IMR-90 (cell line): ENCODE measurements around the gene STEAP3. TPM values are rescaled to one million over a fixed set of nuclear protein-coding genes. Genes with fewer than 3 reads are reported as not detected.
A peak's percentile ranks its signal among the peaks of the same experiment; 100 is the strongest.

Experiments used
- ATAC-seq: fragments of 200-7000 bp; cut with Tn5 transposase; 2 replicates; pipeline ENCODE4 v1.9.1; 2020; ENCODE audit warnings: low read depth, mild to moderate bottlenecking, moderate library complexity
- BruUV-seq: library from RNA; stranded (reverse); fragments of 400-500 nt; replicated peaks from 2 replicates; lab custom pipeline; 2021; lab: Mats Ljungman, UMichigan
- CTCF ChIA-PET: fragments of 300-600 bp; formaldehyde crosslinking; extraction: SDS; loops from one replicate; lab custom pipeline; 2021; ENCODE audit warnings: antibody characterized with exemption; lab: Yijun Ruan, JAX
- POLR2A ChIA-PET: fragments of 300-600 bp; sonication (Branson Sonifier 250); formaldehyde crosslinking; loops from one replicate; lab custom pipeline; 2022; ENCODE audit warnings: antibody characterized with exemption; ENCODE audit not compliant: unreplicated experiment; lab: Charles Lee
- DNase-seq: peaks from one replicate; pipeline ENCODE4 v3.0.0; 2013
- H2AFZ ChIP-seq: replicated peaks from 2 replicates; pipeline ENCODE3; 2013; ENCODE audit warnings: low read length, mild to moderate bottlenecking; ENCODE audit not compliant: poor library complexity
- H2AK5ac ChIP-seq: 2 replicates; pipeline ENCODE4 v1.6.1; 2013; ENCODE audit warnings: low read depth, low read length, inconsistent platforms
- H2AK9ac ChIP-seq: replicated peaks from 2 replicates; pipeline ENCODE3; 2013; ENCODE audit warnings: mild to moderate bottlenecking, low read depth, low read length, moderate library complexity; ENCODE audit not compliant: poor library complexity
- H2BK120ac ChIP-seq: 2 replicates; pipeline ENCODE4 v1.6.1; 2013; ENCODE audit warnings: low read depth, low read length, inconsistent platforms
- H2BK15ac ChIP-seq: 3 replicates; pipeline ENCODE4 v1.6.1; 2013; ENCODE audit warnings: low read depth, low read length, inconsistent platforms
- H2BK20ac ChIP-seq: 2 replicates; pipeline ENCODE4 v1.6.1; 2013; ENCODE audit warnings: low read depth, mild to moderate bottlenecking, inconsistent platforms, low read length, moderate library complexity
- H2BK5ac ChIP-seq: 2 replicates; pipeline ENCODE4 v1.6.1; 2013; ENCODE audit warnings: mild to moderate bottlenecking, low read depth, low read length, inconsistent platforms; ENCODE audit not compliant: poor library complexity, severe bottlenecking
- H3K14ac ChIP-seq: replicated peaks from 2 replicates; pipeline ENCODE4 v1.6.1; 2013; ENCODE audit warnings: low read depth, low read length, inconsistent platforms
- H3K18ac ChIP-seq: 2 replicates; pipeline ENCODE4 v1.6.1; 2013; ENCODE audit warnings: low read depth, low read length, control low read depth
- H3K23ac ChIP-seq: 2 replicates; pipeline ENCODE4 v1.6.1; 2013; ENCODE audit warnings: low read depth, low read length, inconsistent platforms
- H3K27ac ChIP-seq: 2 replicates; pipeline ENCODE4 v1.5.1; 2013; ENCODE audit warnings: mild to moderate bottlenecking, control low read depth, low read length; ENCODE audit not compliant: insufficient read depth
- H3K27me3 ChIP-seq: 2 replicates; pipeline ENCODE4 v1.6.1; 2013; ENCODE audit warnings: low read length; ENCODE audit not compliant: control insufficient read depth, insufficient read depth
- H3K36me3 ChIP-seq: 2 replicates; pipeline ENCODE4 v1.6.1; 2013; ENCODE audit warnings: low read length, mixed read lengths; ENCODE audit not compliant: control insufficient read depth, insufficient read depth
- H3K4ac ChIP-seq: 2 replicates; pipeline ENCODE4 v1.6.1; 2013; ENCODE audit warnings: low read depth, low read length, inconsistent platforms
- H3K4me1 ChIP-seq: 2 replicates; pipeline ENCODE4 v1.6.1; 2013; ENCODE audit warnings: low read length, mixed read lengths; ENCODE audit not compliant: control insufficient read depth, insufficient read depth
- H3K4me2 ChIP-seq: 2 replicates; pipeline ENCODE4 v1.6.1; 2013; ENCODE audit warnings: low read depth, mild to moderate bottlenecking, control low read depth, low read length, moderate library complexity
- H3K4me3 ChIP-seq: 2 replicates; pipeline ENCODE4 v1.5.1; 2013; ENCODE audit warnings: low read depth, mild to moderate bottlenecking, control low read depth, low read length, moderate library complexity; ENCODE audit not compliant: insufficient read depth
- H3K56ac ChIP-seq: 2 replicates; pipeline ENCODE4 v1.6.1; 2013; ENCODE audit warnings: low read length, inconsistent platforms; ENCODE audit not compliant: insufficient read depth; ENCODE audit errors: extremely low read depth
- H3K79me1 ChIP-seq, 2 experiments: 2 replicates each; pipeline ENCODE4 v1.6.1; 2013; ENCODE audit warnings: low read length in 2 of 2, inconsistent platforms in 1 of 2, low read depth in 1 of 2
- H3K9ac ChIP-seq: 2 replicates; pipeline ENCODE4 v1.6.1; 2013; ENCODE audit warnings: low read depth, low read length, control low read depth
- H3K9me1 ChIP-seq: 2 replicates; pipeline ENCODE4 v1.6.1; 2013; ENCODE audit warnings: low read length, inconsistent platforms; ENCODE audit not compliant: insufficient read depth
- H3K9me3 ChIP-seq: 2 replicates; pipeline ENCODE4 v1.6.1; 2013; ENCODE audit warnings: low read length; ENCODE audit not compliant: control insufficient read depth, insufficient read depth
- H4K20me1 ChIP-seq: 2 replicates; pipeline ENCODE4 v1.6.1; 2013; ENCODE audit warnings: low read length, inconsistent platforms; ENCODE audit not compliant: insufficient read depth
- H4K5ac ChIP-seq: 2 replicates; pipeline ENCODE4 v1.6.1; 2013; ENCODE audit warnings: mild to moderate bottlenecking, low read depth, low read length, control low read depth
- H4K8ac ChIP-seq, 2 experiments: 2 replicates each; pipeline ENCODE4 v1.6.1; 2013; ENCODE audit warnings: low read depth in 2 of 2, low read length in 2 of 2, control low read depth in 1 of 2, inconsistent platforms in 1 of 2
- H4K91ac ChIP-seq: 2 replicates; pipeline ENCODE4 v1.6.1; 2013; ENCODE audit warnings: low read depth, low read length, inconsistent platforms; ENCODE audit not compliant: insufficient read depth
- BHLHE40 ChIP-seq: fragments of 150-350 bp; IDR thresholded peaks from 2 replicates; pipeline ENCODE4 v1.6.1; 2016; ENCODE audit warnings: mild to moderate bottlenecking, low read depth, low read length
- CEBPB ChIP-seq: IDR thresholded peaks from 2 replicates; pipeline ENCODE4 v1.6.1; 2012; ENCODE audit warnings: low read depth, low read length, improper control_type of control experiment
- ELK1 ChIP-seq: fragments of 150-350 bp; IDR thresholded peaks from 2 replicates; pipeline ENCODE4 v1.6.1; 2016; ENCODE audit warnings: low read depth, mild to moderate bottlenecking, low read length, moderate library complexity, borderline replicate concordance
- FOS ChIP-seq: fragments of 150-350 bp; IDR thresholded peaks from 2 replicates; pipeline ENCODE4 v1.6.1; 2016; ENCODE audit warnings: low read depth, low read length
- MAFK ChIP-seq: IDR thresholded peaks from 2 replicates; pipeline ENCODE4 v1.6.1; 2012; ENCODE audit warnings: low read depth, low read length, improper control_type of control experiment
- MXI1 ChIP-seq: IDR thresholded peaks from 2 replicates; pipeline ENCODE4 v1.6.1; 2012; ENCODE audit warnings: low read depth, mild to moderate bottlenecking, low read length, moderate library complexity, borderline replicate concordance
- NFE2L2 ChIP-seq: fragments of 150-350 bp; IDR thresholded peaks from 2 replicates; pipeline ENCODE4 v1.6.1; 2016; ENCODE audit warnings: low read depth, mild to moderate bottlenecking, low read length
- RFX5 ChIP-seq: IDR thresholded peaks from 2 replicates; pipeline ENCODE4 v1.8.0; 2012; ENCODE audit warnings: low read depth, mild to moderate bottlenecking, low read length, moderate library complexity
- SMC3 ChIP-seq: fragments of 150-350 bp; IDR thresholded peaks from 2 replicates; pipeline ENCODE4 v1.6.1; 2016; ENCODE audit warnings: low read depth, mild to moderate bottlenecking, antibody characterized with exemption, low read length, moderate library complexity
- USF2 ChIP-seq: fragments of 150-350 bp; IDR thresholded peaks from 2 replicates; pipeline ENCODE4 v1.6.1; 2017; ENCODE audit warnings: mild to moderate bottlenecking, antibody characterized with exemption, low read length, low read depth
- WGBS, 2 experiments: methylation state at CpG; one replicate each; pipeline versions ENCODE4 v1.1.5 to v1.1.7; 2013; ENCODE audit warnings: missing lambda C conversion rate in 2 of 2; ENCODE audit not compliant: insufficient read length in 1 of 2; ENCODE audit errors: extremely low coverage in 2 of 2; 5-methylcytosine and 5-hydroxymethylcytosine counted together
- dilution Hi-C: fragments of 300-500 bp; cut with HindIII; formaldehyde crosslinking; loops from one replicate; pipeline ENCODE4 v1.14.3; 2018; ENCODE audit warnings: low sequenced_read_pairs; ENCODE audit not compliant: unreplicated experiment
- in situ Hi-C: fragments of 300-500 bp; cut with MboI; formaldehyde crosslinking; loops from 3 replicates; pipeline ENCODE4 v1.14.3; 2019; ENCODE audit warnings: low sequenced_read_pairs, inconsistent platforms, mixed read lengths
- intact Hi-C: fragments of 100-400 bp; cut with micrococcal nuclease; formaldehyde crosslinking; loops from 2 replicates; pipeline ENCODE4 v1.10.0; 2022
- polyA plus RNA-seq, 3 experiments: library from polyadenylated mRNA; depleted of rRNA; stranded (reverse); fragments of >200 nt; gene quantifications; 2 replicates each; pipeline ENCODE4 v1.2.3, GENCODE V29; 2012; ENCODE audit warnings: low replicate concordance in 1 of 3
- total RNA-seq: library from RNA; depleted of rRNA; stranded (reverse); fragments of >200 nt; gene quantifications from 2 replicates; pipeline ENCODE4 v1.2.3, GENCODE V29; 2012

STEAP3 gene
- total and polyA plus RNA-seq, 2 of the 4 experiments (the other 2 are of a cell fraction), result 19.4 to 43.9 TPM

GRCh38 chr2:119241205-119241532 lies 17.5 kb downstream of the STEAP3 start:
- peak overlapping the region; percentile 51; the same call in 1 of the 2 replicates for H2AK5ac ChIP-seq
- TF ChIP-seq ELK1 (no peak), USF2 (no peak), MAFK (no peak), RFX5 (no peak), MXI1 (no peak), BHLHE40 (no peak), NFE2L2 (no peak), SMC3 (no peak), CEBPB (no peak), FOS (no peak)
- no peak overlapping the region; the same call in 1 of the 2 replicates for H4K91ac ChIP-seq
- no peak overlapping the region for H3K9ac ChIP-seq
- peaks cover 2% of the 10 kb centered on the region; the same call in 1 of the 2 replicates for H3K9me3 ChIP-seq
- no peak overlapping the region for H4K5ac ChIP-seq
- peak overlapping the region; percentile 79 for H3K4ac ChIP-seq
- no peak overlapping the region for H2BK5ac ChIP-seq
- H3K27me3 ChIP-seq, result no peaks in the 10 kb centered on the region
- H2BK120ac ChIP-seq, result peak overlapping the region; percentile 85
- H3K56ac ChIP-seq, result no peak overlapping the region
- H2BK15ac ChIP-seq, result peak overlapping the region; percentile 51; the same call in 2 of the 3 replicates
- peak overlapping the region; percentile 57; the same call in 1 of the 2 replicates for H3K14ac ChIP-seq
- CTCF ChIA-PET, result interaction anchor here (1.0 kb wide), 1 partner anchor 8 kb away, joined by 3 read pairs; no protein-coding TSS in a partner anchor
- H2AK9ac ChIP-seq, result peak overlapping the region; percentile 11
- peaks cover 4% of the 10 kb centered on the region for H4K20me1 ChIP-seq
- peaks cover 0 to 32% of the 10 kb centered on the region in 2 experiments; a peak in 2 of 4 replicates for H3K79me1 ChIP-seq
- peaks cover 3% of the 10 kb centered on the region for H3K36me3 ChIP-seq
- peak overlapping the region; percentile 85; the same call in 1 of the 2 replicates for H2BK20ac ChIP-seq
- H3K23ac ChIP-seq, result 0 out of 2 replicates have a peak overlapping the region, but pooled peaks have one; percentile 71
- peaks cover 10% of the 10 kb centered on the region for H3K4me1 ChIP-seq
- no peak overlapping the region for H3K4me2 ChIP-seq
- H2AFZ ChIP-seq, result no peak overlapping the region
- no CpG with 5 or more reads among the region's 5 CpGs for WGBS, 2 experiments
- dilution Hi-C loops (no loop called here), intact Hi-C loops (no loop called here), in situ Hi-C loops (loop anchor here (25.0 kb wide), 1 partner anchor 996 kb away; no protein-coding TSS in a partner anchor)
- BruUV-seq, result no TSS peak
- POLR2A ChIA-PET, result no interaction called here
- H4K8ac ChIP-seq, result peak overlapping the region in 1 of 2 experiments; percentile 84; a peak in 2 of 4 replicates
- no peak overlapping the region for H3K27ac ChIP-seq
- no peak overlapping the region for H3K4me3 ChIP-seq
- ATAC-seq, result no peak
- DNase-seq, result no peak
- H3K9me1 ChIP-seq, result peaks cover 14% of the 10 kb centered on the region
- no peak overlapping the region; the same call in 1 of the 2 replicates for H3K18ac ChIP-seq
